GM12801 (cell line): ENCODE data around the gene PADI4.

Source experiments
- CTCF ChIP-seq: IDR thresholded peaks from one replicate; pipeline ENCODE4 v1.5.1; 2011; ENCODE audit warnings: control low read depth; ENCODE audit not compliant: insufficient read length; ENCODE audit errors: extremely low read depth

The PADI4 gene

GRCh38 chr1:17404034-17404684 lies 96.2 kb downstream of the PADI4 start:
- TF ChIP-seq CTCF, result no peak

GRCh38 chr1:17404820-17405219 lies 96.8 kb downstream of the PADI4 start:
- no peak for TF ChIP-seq CTCF

GRCh38 chr1:17405898-17406759 lies 98.1 kb downstream of the PADI4 start:
- TF ChIP-seq CTCF, result no peak

- no peak for TF ChIP-seq CTCF
Measured at GRCh38 chr1:17409391-17409811, 101.4 kb downstream of the PADI4 start.

GRCh38 chr1:17412093-17412870 lies 104.3 kb downstream of the PADI4 start:
- TF ChIP-seq CTCF, result no peak
